ENCODE measurements around the gene CFAP92. TPM values are rescaled to one million over a fixed set of nuclear protein-coding genes. Genes with fewer than 3 reads are reported as not detected.

CFAP92 gene
- total and polyA plus RNA-seq, 7 donors = under 0.01 to 1.2 (median 0.61) TPM; not detected in 2

GRCh38 chr3:129005526-129006303 is 11.8 kb upstream of the CFAP92 start:
- H3K4me3 ChIP-seq = no peak overlapping the region
- TF ChIP-seq, protein P1, sequence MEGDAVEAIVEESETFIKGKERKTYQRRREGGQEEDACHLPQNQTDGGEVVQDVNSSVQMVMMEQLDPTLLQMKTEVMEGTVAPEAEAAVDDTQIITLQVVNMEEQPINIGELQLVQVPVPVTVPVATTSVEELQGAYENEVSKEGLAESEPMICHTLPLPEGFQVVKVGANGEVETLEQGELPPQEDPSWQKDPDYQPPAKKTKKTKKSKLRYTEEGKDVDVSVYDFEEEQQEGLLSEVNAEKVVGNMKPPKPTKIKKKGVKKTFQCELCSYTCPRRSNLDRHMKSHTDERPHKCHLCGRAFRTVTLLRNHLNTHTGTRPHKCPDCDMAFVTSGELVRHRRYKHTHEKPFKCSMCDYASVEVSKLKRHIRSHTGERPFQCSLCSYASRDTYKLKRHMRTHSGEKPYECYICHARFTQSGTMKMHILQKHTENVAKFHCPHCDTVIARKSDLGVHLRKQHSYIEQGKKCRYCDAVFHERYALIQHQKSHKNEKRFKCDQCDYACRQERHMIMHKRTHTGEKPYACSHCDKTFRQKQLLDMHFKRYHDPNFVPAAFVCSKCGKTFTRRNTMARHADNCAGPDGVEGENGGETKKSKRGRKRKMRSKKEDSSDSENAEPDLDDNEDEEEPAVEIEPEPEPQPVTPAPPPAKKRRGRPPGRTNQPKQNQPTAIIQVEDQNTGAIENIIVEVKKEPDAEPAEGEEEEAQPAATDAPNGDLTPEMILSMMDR (IDR thresholded peaks at IDR 0.05) = no peak
- no peak for TF ChIP-seq EP300 (IDR thresholded peaks at IDR 0.05)
- no peak for TF ChIP-seq POLR2AphosphoS5 (IDR thresholded peaks at IDR 0.05)
- TF ChIP-seq POLR2A (IDR thresholded peaks at IDR 0.05) = no peak
- intact Hi-C loops (cut with DNase I) = no loop called here
- no peak for DNase-seq
- WGBS, 2 donors = 88 to 91% methylated on average over 4 of the region's 4 CpGs
- peak overlapping the region; percentile 14 to 57 (median 52) for H3K27ac ChIP-seq
- no peaks in the 10 kb centered on the region for H3K36me3 ChIP-seq
- peaks cover 8 to 56% (median 40%) of the 10 kb centered on the region in 3 donors for H3K27me3 ChIP-seq
- no peaks in the 10 kb centered on the region for H3K9me3 ChIP-seq
- peaks cover 0 to 37% (median 29%) of the 10 kb centered on the region in 4 donors for H3K4me1 ChIP-seq

DNA sequence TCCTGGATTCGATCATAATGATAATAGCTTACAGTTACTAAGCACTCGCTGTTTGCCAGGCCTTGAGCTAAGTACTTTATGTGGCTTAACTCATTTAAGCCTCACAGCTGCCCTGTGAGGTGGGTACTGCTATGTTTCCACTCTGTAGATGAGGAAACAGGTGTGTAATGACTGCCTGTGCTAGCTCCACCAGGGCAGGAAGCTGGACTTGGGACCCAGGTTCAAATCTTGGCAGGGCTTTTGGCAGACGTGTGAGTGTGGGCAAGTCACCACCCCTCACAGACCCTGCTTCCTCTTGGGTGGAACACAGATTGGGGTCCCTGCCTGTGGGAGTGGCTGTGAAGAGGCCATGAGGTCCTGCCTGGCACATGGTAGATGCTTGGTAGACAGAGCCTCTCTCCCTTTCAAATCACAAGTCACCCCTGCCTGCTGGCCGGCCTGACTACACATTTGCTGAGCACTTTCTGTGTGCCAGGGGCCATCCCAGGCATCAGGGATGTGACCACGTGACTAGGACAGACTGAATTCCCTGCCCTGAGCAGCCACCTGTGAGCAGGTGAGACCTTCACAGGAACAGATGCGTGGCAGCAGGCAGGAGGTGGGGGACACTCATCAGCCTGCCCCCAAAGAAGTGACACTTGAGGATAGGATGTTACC is 10.9 kb upstream of the CFAP92 start:
- intact Hi-C loops (cut with DNase I) = no loop called here
- DNase-seq = no peak
- H3K36me3 ChIP-seq = no peaks in the 10 kb centered on the region
- H3K27me3 ChIP-seq = peaks cover 8 to 62% (median 48%) of the 10 kb centered on the region in 3 donors
- H3K4me1 ChIP-seq = peaks cover 0 to 37% (median 30%) of the 10 kb centered on the region in 4 donors
- no peak overlapping the region for H3K4me3 ChIP-seq
- H3K27ac ChIP-seq = peak overlapping the region; percentile 14 to 57 (median 52)
- TF ChIP-seq EP300 (IDR thresholded peaks at IDR 0.05) = no peak
- TF ChIP-seq, protein P1 (IDR thresholded peaks at IDR 0.05) = no peak
- no peak for TF ChIP-seq POLR2A (IDR thresholded peaks at IDR 0.05)
- TF ChIP-seq POLR2AphosphoS5 (IDR thresholded peaks at IDR 0.05) = no peak
- WGBS, 2 donors = 40 to 67% methylated on average over 6 of the region's 6 CpGs
- H3K9me3 ChIP-seq = no peaks in the 10 kb centered on the region

GRCh38 chr3:129003578-129004112 is 9.8 kb upstream of the CFAP92 start:
- TF ChIP-seq EP300 (IDR thresholded peaks at IDR 0.05) (no peak), POLR2A (IDR thresholded peaks at IDR 0.05) (no peak), POLR2AphosphoS5 (IDR thresholded peaks at IDR 0.05) (no peak)
- TF ChIP-seq, protein P1 (IDR thresholded peaks at IDR 0.05) = no peak
- Histone ChIP-seq H3K27ac (peak overlapping the region in 2 of 4 donors; percentile 67 to 71), H3K36me3 (no peaks in the 10 kb centered on the region), H3K4me3 (peak overlapping the region in 3 of 4 donors; percentile 41 to 52 (median 51)), H3K4me1 (peaks cover 0 to 37% (median 30%) of the 10 kb centered on the region in 4 donors), H3K27me3 (peaks cover 8 to 62% (median 51%) of the 10 kb centered on the region in 3 donors), H3K9me3 (no peaks in the 10 kb centered on the region)
- DNase-seq = no peak
- WGBS, 2 donors = 9 to 18% methylated on average over 55 of the region's 55 CpGs
- intact Hi-C loops (cut with DNase I) = no loop called here

DNA sequence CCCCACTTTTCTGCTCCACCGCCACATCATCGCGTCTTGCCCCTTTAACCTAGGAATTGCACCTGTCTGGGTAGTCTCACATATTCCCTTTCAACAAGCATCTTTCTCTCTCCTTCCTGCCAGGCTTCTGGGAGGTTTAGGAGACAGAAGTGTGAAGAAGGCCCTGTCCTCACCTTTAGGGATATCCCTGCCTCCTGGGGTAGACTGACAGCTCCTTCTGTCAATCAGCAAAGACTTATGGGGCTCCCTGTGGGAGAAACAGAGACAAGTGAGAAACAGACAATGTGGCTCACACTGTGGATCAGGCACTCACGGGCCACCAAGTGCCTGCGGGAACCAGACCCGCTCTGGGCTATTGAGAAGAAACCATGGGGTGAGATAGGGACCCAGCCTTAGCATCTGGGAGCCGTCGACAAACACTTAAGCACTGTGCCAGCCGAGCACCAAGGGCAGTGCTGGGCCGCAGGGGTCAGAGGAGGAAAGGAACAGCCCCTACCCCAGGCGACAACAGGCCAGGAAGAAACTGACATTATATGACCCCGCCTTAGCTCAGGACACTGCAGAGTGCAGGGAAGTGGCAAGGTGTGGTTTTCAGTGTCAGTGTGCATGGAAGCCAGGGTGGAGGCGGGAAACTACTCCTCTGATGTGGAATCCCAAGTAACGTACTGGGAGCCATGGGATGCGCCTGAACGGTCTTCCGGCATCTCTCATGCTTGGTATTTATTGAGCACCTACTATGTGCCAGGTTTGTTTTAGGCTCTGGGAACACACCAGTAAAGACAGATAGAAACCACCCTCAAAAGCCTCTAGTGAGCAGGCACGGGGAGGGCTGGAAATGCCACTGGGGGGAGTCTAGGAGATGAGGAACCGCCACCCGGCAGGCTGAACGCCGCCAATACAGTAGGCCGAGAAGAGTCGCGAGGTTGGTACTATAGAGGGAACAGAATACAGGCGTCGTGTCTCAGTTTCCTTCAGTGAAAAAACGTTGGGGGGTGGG is 9.0 kb upstream of the CFAP92 start:
- no peak for TF ChIP-seq POLR2A (IDR thresholded peaks at IDR 0.05)
- no peak for TF ChIP-seq EP300 (IDR thresholded peaks at IDR 0.05)
- no peak for TF ChIP-seq POLR2AphosphoS5 (IDR thresholded peaks at IDR 0.05)
- TF ChIP-seq, protein P1 (IDR thresholded peaks at IDR 0.05) = no peak
- intact Hi-C loops (cut with DNase I) = no loop called here
- Histone ChIP-seq H3K4me1 (peaks cover 0 to 37% (median 28%) of the 10 kb centered on the region in 4 donors), H3K9me3 (no peaks in the 10 kb centered on the region), H3K36me3 (no peaks in the 10 kb centered on the region), H3K27ac (peak overlapping the region in 2 of 4 donors; percentile 67 to 71), H3K27me3 (peaks cover 8 to 62% (median 51%) of the 10 kb centered on the region in 3 donors), H3K4me3 (peak overlapping the region; percentile 29 to 52 (median 46))
- no peak for DNase-seq
- WGBS, 2 donors = 44 to 61% methylated on average over 28 of the region's 28 CpGs

Measured in sigmoid colon (tissue), 7 donors.